Caco-2 (cell line): ENCODE data around the gene LRP1-AS. TPM values are rescaled to one million over a fixed set of nuclear protein-coding genes. Genes with fewer than 3 reads are reported as not detected.

Experiments
- BruUV-seq: library from RNA; stranded (reverse); fragments of 400-500 nt; replicated peaks from 2 replicates; lab custom pipeline; 2021; lab: Mats Ljungman, UMichigan
- CTCF ChIA-PET: fragments of 300-600 bp; sonication (Branson Sonifier 250); formaldehyde crosslinking; loops from one replicate; lab custom pipeline; 2022; ENCODE audit warnings: antibody characterized with exemption; lab: Charles Lee
- POLR2A ChIA-PET: fragments of 300-600 bp; sonication (Branson Sonifier 250); formaldehyde crosslinking; loops from one replicate; lab custom pipeline; 2022; ENCODE audit warnings: antibody characterized with exemption; lab: Charles Lee
- DNase-seq, 2 experiments: peaks; one replicate each; pipeline versions ENCODE4 v3.0.0 to v3.0.0-alpha.2; 2020 to 2022
- H3K27me3 ChIP-seq: replicated peaks from 2 replicates; pipeline ENCODE4 v1.6.0; 2011; ENCODE audit warnings: low read length; ENCODE audit not compliant: control insufficient read depth, insufficient read depth
- H3K36me3 ChIP-seq: 2 replicates; pipeline ENCODE4 v1.5.1; 2011; ENCODE audit warnings: low read length; ENCODE audit not compliant: control insufficient read depth, insufficient read depth
- H3K4me1 ChIP-seq: fragments of 250-450 bp; sonication (Bioruptor Pico); 2 replicates; pipeline ENCODE4 v1.5.1; 2020; ENCODE audit warnings: mild to moderate bottlenecking
- H3K4me3 ChIP-seq: 2 replicates; pipeline ENCODE4 v1.5.1; 2011; ENCODE audit warnings: low read depth, mild to moderate bottlenecking, control low read depth, low read length
- H3K9me3 ChIP-seq: fragments of 250-450 bp; sonication (Bioruptor Pico); 2 replicates; pipeline ENCODE4 v1.5.1; 2020; ENCODE audit warnings: mild to moderate bottlenecking, moderate library complexity
- H3K27ac Mint-ChIP-seq: one replicate; pipeline ENCODE4 v1.8.0; 2022; ENCODE audit warnings: mixed read lengths; ENCODE audit not compliant: unreplicated experiment
- H3K27me3 Mint-ChIP-seq: one replicate; pipeline ENCODE4 v1.8.0; 2022; ENCODE audit warnings: mixed read lengths; ENCODE audit not compliant: insufficient read depth, unreplicated experiment
- H3K36me3 Mint-ChIP-seq: one replicate; pipeline ENCODE4 v1.8.0; 2022; ENCODE audit warnings: mild to moderate bottlenecking, mixed read lengths; ENCODE audit not compliant: insufficient read depth, unreplicated experiment
- H3K4me1 Mint-ChIP-seq: one replicate; pipeline ENCODE4 v1.8.0; 2022; ENCODE audit warnings: low read depth, mixed read lengths; ENCODE audit not compliant: unreplicated experiment
- H3K4me3 Mint-ChIP-seq: one replicate; pipeline ENCODE4 v1.8.0; 2022; ENCODE audit warnings: mild to moderate bottlenecking, moderate library complexity, mixed read lengths; ENCODE audit not compliant: unreplicated experiment
- H3K9me3 Mint-ChIP-seq: one replicate; pipeline ENCODE4 v1.8.0; 2022; ENCODE audit warnings: mixed read lengths; ENCODE audit not compliant: unreplicated experiment
- CTCF ChIP-seq, 2 experiments: fragments of 200-600 bp in 1 of 2; IDR thresholded peaks; 1 replicate in 1 of 2; 2 replicates in 1 of 2; pipeline versions ENCODE4 v1.5.1 to v1.8.0; 2011 to 2022; ENCODE audit warnings: antibody characterized with exemption in 1 of 2, control low read depth in 1 of 2, inconsistent platforms in 1 of 2, low read depth in 1 of 2, low read length in 1 of 2, mild to moderate bottlenecking in 1 of 2, moderate library complexity in 1 of 2; ENCODE audit not compliant: insufficient read depth in 1 of 2, severe bottlenecking in 1 of 2, unreplicated experiment in 1 of 2
- intact Hi-C: fragments of 100-400 bp; cut with micrococcal nuclease; formaldehyde crosslinking; loops from one replicate; pipeline ENCODE4 v1.10.0; 2022; ENCODE audit not compliant: unreplicated experiment
- total RNA-seq: library from RNA; stranded (reverse); gene quantifications from 2 replicates; pipeline ENCODE4 v1.2.3, GENCODE V29; 2022

The LRP1-AS gene
- total RNA-seq, 1 experiment from 2014 or later: not detected

- POLR2A ChIA-PET: interaction anchor here (0.7 to 3.4 kb wide), 5 partner anchors 9 to 74 kb away, joined by 4 to 56 read pairs (median 24); partner anchors contain the start of genes NAB2 and NEMP1
- H3K9me3 ChIP-seq: no peaks in the 10 kb centered on the region
- H3K4me1 ChIP-seq: 0 out of 2 replicates have a peak, but pooled peaks cover 3% of the 10 kb centered on the region
- no peaks in the 10 kb centered on the region for H3K9me3 Mint-ChIP-seq
- intact Hi-C loops: loop anchor here (1.0 kb wide), 2 partner anchors 8 to 23 kb away; no protein-coding TSS in a partner anchor
- H3K27me3 Mint-ChIP-seq: no peaks in the 10 kb centered on the region
- no peak for TF ChIP-seq CTCF (IDR thresholded peaks at IDR 0.05; ENCODE audit: insufficient read depth in 1 of 2, low read depth in 1 of 2, low read length in 1 of 2, severe bottlenecking in 1 of 2, unreplicated experiment in 1 of 2)
- peaks cover 13% of the 10 kb centered on the region for H3K4me1 Mint-ChIP-seq
- CTCF ChIA-PET: interaction anchor here (0.6 to 3.0 kb wide), 12 partner anchors 9 to 197 kb away, joined by 3 to 195 read pairs (median 16); partner anchors contain the start of genes LRP1, NEMP1 and TAC3
- H3K4me3 ChIP-seq: peak overlapping the region; percentile 43
- H3K27ac Mint-ChIP-seq: peak overlapping the region; percentile 84
- H3K27me3 ChIP-seq: no peaks in the 10 kb centered on the region
- peak; percentile 60 to 73 for DNase-seq
- peaks cover 2% of the 10 kb centered on the region; the same call in 1 of the 2 replicates for H3K36me3 ChIP-seq
- H3K4me3 Mint-ChIP-seq: peak overlapping the region; percentile 89
- peaks cover 15% of the 10 kb centered on the region for H3K36me3 Mint-ChIP-seq
- BruUV-seq: TSS peak; percentile 78
Observed at GRCh38 chr12:57110104-57111030, 37.1 kb downstream of the LRP1-AS start.

DNA sequence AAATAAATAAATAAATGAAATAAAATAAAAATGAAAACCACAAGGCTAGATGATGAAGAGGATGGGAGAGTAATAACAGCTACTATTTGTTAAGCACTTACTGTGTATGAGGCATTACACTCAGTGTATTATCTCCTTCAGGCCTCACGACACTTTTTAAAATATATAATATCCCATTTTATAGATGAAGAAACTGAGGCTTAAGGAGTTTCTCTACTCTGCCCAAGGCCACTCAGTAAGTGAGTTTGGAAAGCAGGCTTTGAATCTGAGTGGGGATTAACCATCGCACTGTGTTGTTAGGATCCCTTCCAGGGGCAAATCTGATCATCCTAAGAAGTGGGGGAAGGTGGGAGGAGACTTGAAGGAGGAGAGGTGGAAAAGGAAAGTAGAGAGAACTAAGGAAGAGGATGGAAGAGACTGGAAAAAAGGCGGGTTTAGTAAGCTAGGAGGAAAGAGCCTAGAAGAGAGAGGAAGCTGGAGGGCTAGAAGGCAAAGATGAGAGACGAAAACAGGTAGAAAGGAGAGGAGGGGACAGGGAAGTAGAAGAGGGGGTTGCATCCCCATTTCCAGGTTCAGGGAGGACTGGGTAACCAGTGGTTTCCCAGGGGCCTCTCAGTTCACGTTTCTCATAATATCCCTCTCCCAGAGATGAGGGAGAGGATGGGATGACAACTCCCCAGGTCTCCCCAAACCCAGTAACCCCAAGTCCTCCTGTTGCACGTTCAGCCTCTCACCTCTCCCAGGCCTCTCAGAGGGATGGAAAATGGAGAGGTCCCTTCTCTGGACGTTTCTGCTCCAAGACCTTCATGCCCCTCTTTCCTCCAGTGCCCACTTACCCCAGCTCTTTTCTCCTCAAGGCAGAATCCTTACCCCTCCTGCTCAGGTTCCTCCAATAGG, 38.0 kb downstream of the LRP1-AS start:
- peak overlapping the region; percentile 43 for H3K4me3 ChIP-seq
- Mint-ChIP-seq H3K9me3 (no peaks in the 10 kb centered on the region), H3K27me3 (no peaks in the 10 kb centered on the region), H3K27ac (peak overlapping the region; percentile 5), H3K36me3 (peaks cover 18% of the 10 kb centered on the region), H3K4me3 (peak overlapping the region; percentile 89), H3K4me1 (peaks cover 13% of the 10 kb centered on the region)
- no peak for TF ChIP-seq CTCF (IDR thresholded peaks at IDR 0.05; ENCODE audit: insufficient read depth in 1 of 2, low read depth in 1 of 2, low read length in 1 of 2, severe bottlenecking in 1 of 2, unreplicated experiment in 1 of 2)
- H3K36me3 ChIP-seq: peaks cover 2% of the 10 kb centered on the region; the same call in 1 of the 2 replicates
- 0 out of 2 replicates have a peak, but pooled peaks cover 3% of the 10 kb centered on the region for H3K4me1 ChIP-seq
- H3K27me3 ChIP-seq: no peaks in the 10 kb centered on the region
- intact Hi-C loops: no loop called here
- no peaks in the 10 kb centered on the region for H3K9me3 ChIP-seq
- POLR2A ChIA-PET: interaction anchor here (3.4 kb wide), 1 partner anchor 21 kb away, joined by 56 read pairs; the partner anchor contains the start of gene NAB2
- DNase-seq: no peak
- BruUV-seq: no TSS peak
- CTCF ChIA-PET: interaction anchor here (1.1 to 3.0 kb wide), 3 partner anchors 8 to 40 kb away, joined by 4 to 36 read pairs (median 33); partner anchors contain the start of gene NEMP1
